H1 (cell line): ENCODE data around the gene SLC6A6. TPM values are rescaled to one million over a fixed set of nuclear protein-coding genes. Genes with fewer than 3 reads are reported as not detected.

Experiments
- CTCF ChIA-PET: fragments of 300-600 bp; sonication (Branson Sonifier 250); formaldehyde crosslinking; loops from one replicate; lab custom pipeline; 2021; ENCODE audit not compliant: partially characterized antibody; lab: Charles Lee
- POLR2A ChIA-PET: fragments of 300-600 bp; sonication (Branson Sonifier 250); formaldehyde crosslinking; loops from one replicate; lab custom pipeline; 2021; ENCODE audit warnings: inconsistent platforms; ENCODE audit not compliant: partially characterized antibody; lab: Charles Lee
- DNase-seq, 2 experiments: peaks; one replicate each; pipeline versions ENCODE4 v3.0.0 to v3.0.0-alpha.2; 2010 to 2022; ENCODE audit warnings: low spot score in 2 of 2, low read depth in 1 of 2, mixed read lengths in 1 of 2
- FAIRE-seq: peaks from 2 replicates; lab custom pipeline; 2011; peaks lifted over from hg19 to GRCh38; lab: Jason Lieb, UNC
- H2AFZ ChIP-seq: 2 replicates; pipeline ENCODE4 v1.8.1; 2012; ENCODE audit warnings: low read length, inconsistent platforms
- H2AK5ac ChIP-seq: 2 replicates; pipeline ENCODE4 v1.6.1; 2013; ENCODE audit warnings: low read depth, low read length
- H2BK120ac ChIP-seq: replicated peaks from 2 replicates; pipeline ENCODE3; 2013; ENCODE audit warnings: low read depth, low read length, inconsistent platforms
- H2BK12ac ChIP-seq: 2 replicates; pipeline ENCODE4 v1.6.1; 2013; ENCODE audit warnings: low read depth, low read length
- H2BK15ac ChIP-seq: 2 replicates; pipeline ENCODE4 v1.6.1; 2013; ENCODE audit warnings: low read length
- H2BK20ac ChIP-seq: 2 replicates; pipeline ENCODE4 v1.6.1; 2013; ENCODE audit warnings: low read length
- H2BK5ac ChIP-seq: 2 replicates; pipeline ENCODE4 v1.6.1; 2013; ENCODE audit warnings: low read depth, low read length
- H3K14ac ChIP-seq: 2 replicates; pipeline ENCODE4 v1.6.1; 2013; ENCODE audit warnings: inconsistent platforms; ENCODE audit not compliant: insufficient read length
- H3K18ac ChIP-seq: 2 replicates; pipeline ENCODE4 v1.6.1; 2013; ENCODE audit warnings: low read length; ENCODE audit errors: extremely low read depth
- H3K23ac ChIP-seq: 2 replicates; pipeline ENCODE4 v1.6.1; 2013; ENCODE audit warnings: inconsistent platforms; ENCODE audit not compliant: insufficient read length
- H3K23me2 ChIP-seq: 2 replicates; pipeline ENCODE4 v1.6.1; 2013; ENCODE audit warnings: low read depth, low read length
- H3K27ac ChIP-seq: 2 replicates; pipeline ENCODE4 v1.6.1; 2011; ENCODE audit warnings: low read depth, low read length, inconsistent platforms
- H3K27me3 ChIP-seq, 4 experiments: replicated peaks in 1 of 4; 1 replicate in 1 of 4; 2 replicates in 3 of 4; pipeline versions ENCODE4 v1.6.1 to v1.8.1; 2011 to 2013; ENCODE audit warnings: low read length in 3 of 4, mild to moderate bottlenecking in 3 of 4, inconsistent platforms in 2 of 4, mixed read lengths in 2 of 4, moderate library complexity in 1 of 4; ENCODE audit not compliant: control insufficient read depth in 3 of 4, insufficient read depth in 3 of 4; ENCODE audit errors: extremely low read depth in 1 of 4
- H3K36me3 ChIP-seq, 4 experiments: 2 replicates each; pipeline versions ENCODE4 v1.6.1 to v1.8.1; 2011 to 2013; ENCODE audit warnings: mild to moderate bottlenecking in 4 of 4, low read length in 3 of 4, moderate library complexity in 2 of 4, control low read depth in 1 of 4, inconsistent platforms in 1 of 4; ENCODE audit not compliant: insufficient read depth in 4 of 4, control insufficient read depth in 2 of 4
- H3K4ac ChIP-seq: replicated peaks from 2 replicates; pipeline ENCODE3; 2013; ENCODE audit warnings: low read length, low read depth, mixed read lengths, inconsistent platforms; ENCODE audit not compliant: insufficient read length
- H3K4me1 ChIP-seq, 4 experiments: replicated peaks in 1 of 4; 1 replicate in 1 of 4; 2 replicates in 3 of 4; pipeline versions ENCODE4 v1.6.1 to v1.8.1; 2011 to 2013; ENCODE audit warnings: low read length in 3 of 4, inconsistent platforms in 2 of 4, mixed read lengths in 1 of 4; ENCODE audit not compliant: insufficient read depth in 4 of 4, control insufficient read depth in 3 of 4
- H3K4me2 ChIP-seq, 2 experiments: 2 replicates each; pipeline versions ENCODE4 v1.6.1 to v1.8.1; 2011 to 2013; ENCODE audit warnings: low read depth in 2 of 2, low read length in 2 of 2, control low read depth in 1 of 2, inconsistent platforms in 1 of 2, mild to moderate bottlenecking in 1 of 2; ENCODE audit not compliant: insufficient read depth in 1 of 2
- H3K4me3 ChIP-seq, 4 experiments: fragments of 200-600, 300-600 bp in 1 of 4; sonication (generic), shearing (Covaris generic), sonication (Bioruptor Twin) in 1 of 4; 2 replicates each; pipeline versions ENCODE4 v1.5.1 to v1.8.1; 2011 to 2016; ENCODE audit warnings: low read length in 4 of 4, low read depth in 3 of 4, control low read depth in 2 of 4, inconsistent platforms in 2 of 4, mild to moderate bottlenecking in 2 of 4, mixed read lengths in 1 of 4, moderate library complexity in 1 of 4; ENCODE audit not compliant: insufficient read depth in 2 of 4; ENCODE audit errors: extremely low read depth in 1 of 4
- H3K56ac ChIP-seq: replicated peaks from 2 replicates; pipeline ENCODE3; 2013; ENCODE audit warnings: low read depth, mild to moderate bottlenecking, mixed read lengths, low read length, inconsistent platforms; ENCODE audit not compliant: insufficient read length
- H3K79me1 ChIP-seq: 2 replicates; pipeline ENCODE4 v1.6.1; 2013; ENCODE audit warnings: low read depth, low read length, control low read depth
- H3K79me2 ChIP-seq, 2 experiments: 2 replicates each; pipeline versions ENCODE4 v1.6.1 to v1.8.1; 2012 to 2013; ENCODE audit warnings: low read length in 2 of 2, mild to moderate bottlenecking in 2 of 2, inconsistent platforms in 1 of 2; ENCODE audit not compliant: insufficient read depth in 2 of 2, control insufficient read depth in 1 of 2
- H3K9ac ChIP-seq, 4 experiments: replicated peaks in 1 of 4; 1 replicate in 1 of 4; 2 replicates in 3 of 4; pipeline versions ENCODE4 v1.6.1 to v1.8.1; 2011 to 2013; ENCODE audit warnings: low read depth in 3 of 4, low read length in 3 of 4, control low read depth in 2 of 4, mild to moderate bottlenecking in 2 of 4, moderate library complexity in 2 of 4, inconsistent platforms in 1 of 4; ENCODE audit errors: extremely low read depth in 1 of 4
- H3K9me3 ChIP-seq, 2 experiments: 2 replicates each; pipeline versions ENCODE4 v1.6.1 to v1.8.1; 2012 to 2013; ENCODE audit warnings: mild to moderate bottlenecking in 2 of 2, moderate library complexity in 2 of 2, control low read depth in 1 of 2, inconsistent platforms in 1 of 2, low read depth in 1 of 2, low read length in 1 of 2, mixed read lengths in 1 of 2; ENCODE audit not compliant: insufficient read depth in 2 of 2
- H4K20me1 ChIP-seq, 2 experiments: replicated peaks in 1 of 2; 2 replicates each; pipeline versions ENCODE3 to v1.8.1; 2011 to 2013; ENCODE audit warnings: inconsistent platforms in 2 of 2, low read length in 2 of 2, mild to moderate bottlenecking in 1 of 2; ENCODE audit not compliant: insufficient read depth in 2 of 2, control insufficient read depth in 1 of 2
- H4K5ac ChIP-seq: 2 replicates; pipeline ENCODE4 v1.6.1; 2013; ENCODE audit warnings: low read length, low read depth, mixed read lengths, inconsistent platforms; ENCODE audit not compliant: insufficient read length
- H4K8ac ChIP-seq: 2 replicates; pipeline ENCODE4 v1.8.0; 2013; ENCODE audit warnings: mild to moderate bottlenecking, moderate library complexity, low read length, inconsistent platforms; ENCODE audit not compliant: insufficient read depth; ENCODE audit errors: extremely low read depth
- H4K91ac ChIP-seq: replicated peaks from 2 replicates; pipeline ENCODE3; 2013; ENCODE audit warnings: low read length, mixed read lengths, inconsistent platforms; ENCODE audit not compliant: insufficient read length
- POU5F1 ChIP-seq: IDR thresholded peaks from 2 replicates; pipeline ENCODE4 v1.6.1; 2011; ENCODE audit warnings: low read depth, mild to moderate bottlenecking, low read length, moderate library complexity
- TAF1 ChIP-seq: IDR thresholded peaks from 2 replicates; pipeline ENCODE4 v1.6.1; 2011; ENCODE audit warnings: mild to moderate bottlenecking, low read depth, low read length
- WGBS, 2 experiments: shearing (Covaris generic) in 1 of 2; methylation state at CpG; one replicate each; pipeline versions ENCODE4 v1.1.6 to v1.1.7; 2013 to 2015; ENCODE audit warnings: low lambda C conversion rate in 2 of 2, mixed read lengths in 2 of 2, inconsistent platforms in 1 of 2, low coverage in 1 of 2, missing lambda C conversion rate in 1 of 2; ENCODE audit not compliant: insufficient replicate concordance in 2 of 2, insufficient coverage in 1 of 2, insufficient read length in 1 of 2; ENCODE audit errors: extremely low coverage in 1 of 2, missing lambda C conversion rate in 1 of 2; 5-methylcytosine and 5-hydroxymethylcytosine counted together
- polyA plus RNA-seq, 7 experiments: library from polyadenylated mRNA; depleted of rRNA in 3 of 7; stranded (reverse) in 5 of 7; unstranded in 2 of 7; fragments of >200 nt in 5 of 7; fragments of 200-250 nt in 2 of 7; gene quantifications; 1 replicate in 5 of 7; 2 replicates in 1 of 7; 4 replicates in 1 of 7; pipeline versions ENCODE4 v1.2.1 to v1.2.3, GENCODE V29; 2011 to 2013; ENCODE audit warnings: missing spikeins in 2 of 7, mixed read lengths in 2 of 7
- total RNA-seq: library from RNA; stranded (reverse); fragmentation: NEBNext Ultra II Directional; extraction: Animal tissue kit (Norgen Biotek cat#: 25700); gene quantifications from 2 replicates; pipeline ENCODE4 v1.2.1, GENCODE V29; 2021

SLC6A6 gene
- total and polyA plus RNA-seq, 2 of the 8 experiments (the other 6 are each of a cell fraction or from before 2014, with no cell fraction given): 66.2 to 144 TPM

DNA sequence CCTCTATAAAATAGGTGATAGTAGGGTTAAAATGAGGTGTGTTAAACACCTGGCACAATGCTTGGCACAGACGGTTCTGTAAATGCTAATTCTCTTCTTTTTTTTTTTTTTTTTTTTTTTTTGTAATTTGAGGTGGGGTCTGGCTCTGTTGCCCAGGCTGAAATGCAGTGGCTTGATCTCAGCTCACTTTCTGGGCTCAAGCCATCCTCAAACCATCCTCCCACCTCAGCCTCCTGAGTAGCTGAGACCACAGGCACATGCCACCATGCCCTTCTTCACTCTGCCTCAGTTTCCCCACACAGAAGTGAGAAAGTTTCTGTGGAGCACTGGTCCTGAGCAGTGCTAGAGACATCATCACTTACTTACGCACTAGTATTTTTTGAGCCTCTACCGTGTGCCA is 57.4 kb downstream of the SLC6A6 start:
- ChIA-PET CTCF (interaction anchor here (1.6 to 4.9 kb wide), 5 partner anchors 55 to 199 kb away, joined by 4 to 49 read pairs (median 16); no protein-coding TSS in a partner anchor), POLR2A (interaction anchor here (1.1 to 1.7 kb wide), 2 partner anchors 57 to 243 kb away, joined by 3 read pairs; partner anchors contain the start of gene SLC6A6)
- peaks cover 6 to 19% of the 10 kb centered on the region in 2 experiments for H4K20me1 ChIP-seq
- WGBS, 2 experiments: 72% methylated on average over 3 of the region's 3 CpGs; no CpG with 5 or more reads in 1 of the 2 experiments
- H3K14ac ChIP-seq: no peak overlapping the region
- no peak overlapping the region for H2AFZ ChIP-seq
- no peak for FAIRE-seq
- no peak for DNase-seq
- no peak overlapping the region for H3K23ac ChIP-seq
- H3K4me3 ChIP-seq: no peak overlapping the region
- H2AK5ac ChIP-seq: no peak overlapping the region
- peaks cover 0 to 8% (median 5%) of the 10 kb centered on the region in 4 experiments; a peak in 5 of 7 replicates for H3K4me1 ChIP-seq
- no peaks in the 10 kb centered on the region for H3K9me3 ChIP-seq
- H3K27me3 ChIP-seq: no peaks in the 10 kb centered on the region; a peak in 1 of 7 replicates
- H4K8ac ChIP-seq: no peak overlapping the region
- no peak overlapping the region for H2BK15ac ChIP-seq
- no peak overlapping the region for H3K18ac ChIP-seq
- H2BK12ac ChIP-seq: no peak overlapping the region
- H3K79me2 ChIP-seq: no peaks in the 10 kb centered on the region
- H3K9ac ChIP-seq: no peak overlapping the region
- H2BK5ac ChIP-seq: no peak overlapping the region
- no peak overlapping the region for H3K4ac ChIP-seq
- no peaks in the 10 kb centered on the region for H3K23me2 ChIP-seq
- H3K79me1 ChIP-seq: peaks cover 3% of the 10 kb centered on the region; the same call in 1 of the 2 replicates
- no peak overlapping the region for H2BK120ac ChIP-seq
- no peak overlapping the region for H4K5ac ChIP-seq
- no peak overlapping the region for H4K91ac ChIP-seq
- no peak overlapping the region for H2BK20ac ChIP-seq
- no peak overlapping the region for H3K27ac ChIP-seq
- no peak overlapping the region for H3K4me2 ChIP-seq
- H3K56ac ChIP-seq: no peak overlapping the region
- H3K36me3 ChIP-seq: peaks cover 18 to 53% (median 35%) of the 10 kb centered on the region in 4 experiments
- no peak for TF ChIP-seq TAF1
- no peak for TF ChIP-seq POU5F1
